ENCODE measurements around the gene ZNF717.
A peak's percentile ranks its signal among the peaks of the same experiment; 100 is the strongest.
"Not testable (repeated sequence)": the region's sequence is repeated elsewhere in the genome, so short reads cannot be mapped to it uniquely, and the experiment has no call there.

ZNF717 gene

DNA sequence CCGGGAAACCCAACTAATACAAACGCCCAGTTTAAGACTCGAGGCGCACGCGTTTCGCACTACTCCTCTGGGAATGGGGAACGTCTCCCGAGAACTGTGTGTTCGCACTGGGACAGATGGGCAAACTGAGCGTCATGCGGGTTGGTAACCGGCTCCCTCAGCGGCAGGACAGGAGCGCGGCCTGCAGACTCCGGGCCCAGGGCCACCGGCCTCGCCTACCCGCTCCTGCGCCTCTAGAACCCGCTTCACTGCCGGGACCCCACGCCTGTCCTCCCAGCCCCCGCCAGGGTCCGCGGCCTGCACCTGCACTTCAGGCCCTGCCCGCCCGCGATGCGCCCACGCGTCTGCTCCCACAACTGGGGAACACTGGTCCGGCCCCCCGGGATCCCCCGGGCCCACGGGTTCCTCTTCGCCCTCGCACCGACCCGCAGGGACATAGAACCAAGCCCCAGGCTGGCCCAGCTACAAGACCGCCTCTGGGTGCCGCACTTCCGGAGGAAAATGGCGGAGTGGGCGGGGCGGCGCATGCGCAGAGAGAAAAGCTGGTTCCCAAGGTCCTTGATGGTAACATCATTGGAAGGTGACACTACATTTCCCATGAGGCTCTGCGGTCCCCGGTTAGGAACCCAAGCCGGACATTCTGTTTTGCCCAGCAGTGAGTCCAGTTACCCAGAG is at the start of gene ZNF717:
TSS of gene ZNF717 (minus strand) at position 469 of the 675 bp plus-strand sequence. CDS start 2,187 bp downstream, outside the sequence.
- DNase-seq: peak; percentile 91

DNA sequence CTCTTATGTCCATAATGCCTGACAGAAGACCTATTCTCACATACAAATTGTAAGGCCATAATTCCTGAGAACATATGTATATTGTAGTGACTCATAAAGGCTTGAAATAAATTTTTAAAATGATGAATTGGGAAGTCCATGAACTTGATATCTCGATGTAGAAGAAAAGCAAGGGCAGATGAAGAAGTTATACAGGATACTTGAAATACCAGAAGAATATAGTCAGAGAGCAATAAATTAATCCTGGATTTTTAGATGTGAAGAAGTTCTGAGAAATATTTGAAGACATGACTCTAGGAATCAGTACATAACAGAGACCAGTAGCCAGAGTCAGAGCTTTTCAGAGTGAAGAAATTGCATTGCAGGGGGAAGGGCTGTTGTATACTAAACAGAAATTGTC is 45.7 kb upstream of the ZNF717 start:
- not testable (repeated sequence) for DNase-seq

GRCh38 chr3:75818019-75818418 is 32.7 kb upstream of the ZNF717 start:
- DNase-seq: not testable (repeated sequence)

DNA sequence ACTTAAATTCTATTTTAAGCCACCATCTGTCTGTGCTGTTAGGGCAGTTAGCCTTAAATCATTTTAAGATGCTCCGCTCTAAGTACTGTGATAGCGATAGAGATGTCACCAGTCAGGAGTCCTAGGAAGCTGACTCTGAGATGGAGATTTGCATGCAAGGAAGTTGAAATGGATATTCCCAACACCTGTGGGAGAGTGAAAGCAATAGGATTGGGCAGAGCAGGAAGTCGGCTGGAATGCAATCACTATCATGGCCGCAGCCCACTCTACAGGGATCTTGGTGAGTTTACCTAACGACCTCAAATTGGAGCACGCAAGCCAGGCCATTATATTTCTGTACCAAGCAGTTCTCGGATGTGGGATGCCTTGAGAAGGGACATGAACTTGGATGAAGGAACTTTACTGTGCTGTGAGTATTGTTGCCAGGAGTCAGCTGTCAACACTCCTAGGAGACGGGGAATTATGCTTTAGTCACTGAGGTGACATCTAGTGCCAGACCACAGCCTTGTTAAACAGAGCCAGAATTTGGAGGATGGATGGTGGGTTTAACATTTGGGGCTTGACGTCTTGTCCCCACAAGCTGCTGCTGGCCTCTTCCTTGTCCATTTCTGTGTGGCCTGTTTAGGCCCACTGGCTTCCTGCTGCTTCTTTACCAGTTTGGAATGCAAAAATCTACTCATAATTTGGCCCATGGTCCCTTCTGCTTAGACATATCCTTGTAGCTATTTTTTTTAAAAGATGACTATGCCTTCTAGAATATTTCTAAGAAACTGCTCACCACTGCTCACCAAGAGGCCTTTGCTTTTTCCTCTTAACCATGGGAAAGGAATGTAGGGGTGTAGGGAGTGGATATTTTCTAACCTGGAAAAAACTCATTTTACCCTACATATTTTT is 31.2 kb upstream of the ZNF717 start:
- not testable (repeated sequence) for DNase-seq

DNA sequence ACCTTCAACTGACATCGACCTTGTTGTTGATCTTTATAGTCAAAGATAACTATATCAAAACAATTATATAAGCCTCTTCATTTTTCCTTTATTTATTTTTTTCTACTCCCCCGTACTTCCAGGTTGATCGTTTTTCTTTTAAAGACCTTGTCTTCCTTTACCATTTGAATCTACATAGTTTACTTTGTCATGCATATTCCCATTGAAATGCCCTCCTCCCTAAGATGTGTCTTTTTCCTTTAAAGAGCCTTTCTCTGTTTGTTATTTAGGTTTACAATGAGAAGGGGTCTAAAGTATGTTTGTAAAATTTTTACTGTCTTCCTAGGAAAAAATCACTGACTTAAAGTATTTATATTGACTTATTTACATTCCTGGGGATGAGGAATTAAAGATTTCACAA is 29.4 kb upstream of the ZNF717 start:
- no peak for DNase-seq

DNA sequence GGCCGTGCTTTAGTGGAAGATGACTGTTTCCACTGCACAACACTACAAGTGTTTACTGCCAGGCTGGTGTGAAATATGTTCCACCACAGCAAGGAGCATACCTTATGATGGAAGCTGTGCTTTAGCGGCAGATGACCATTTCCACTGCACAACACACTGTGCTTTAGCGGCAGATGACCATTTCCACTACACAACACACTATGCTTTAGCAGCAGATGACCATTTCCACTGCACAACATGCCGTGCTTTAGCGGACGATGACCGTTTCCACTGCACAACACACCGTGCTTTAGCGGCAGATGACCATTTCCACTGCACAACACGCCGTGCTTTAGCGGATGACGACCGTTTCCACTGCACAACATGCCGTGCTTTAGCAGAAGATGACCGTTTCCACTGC is 2.8 kb downstream of the ZNF717 start:
- DNase-seq: no peak

- DNase-seq: peak; percentile 67
Observed at GRCh38 chr3:75781079-75781745, 4.1 kb downstream of the ZNF717 start.

DNA sequence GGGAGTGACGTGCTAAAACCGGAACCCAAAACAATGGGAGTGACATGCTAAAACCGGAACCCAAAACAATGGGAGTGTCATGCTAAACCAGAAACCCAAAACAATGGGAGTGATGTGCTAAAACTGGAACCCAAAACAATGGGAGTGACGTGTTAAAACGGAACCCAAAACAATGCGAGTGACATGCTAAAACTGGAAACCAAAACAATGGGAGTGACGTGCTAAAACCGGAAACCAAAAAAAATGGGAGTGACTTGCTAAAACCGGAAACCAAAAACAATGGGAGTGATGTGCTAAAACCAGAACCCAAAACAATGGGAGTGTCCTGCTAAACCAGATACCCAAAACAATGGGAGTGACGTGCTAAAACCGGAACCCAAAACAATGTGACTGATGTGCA is 7.6 kb downstream of the ZNF717 start:
- DNase-seq: not testable (repeated sequence)

GRCh38 chr3:75771631-75772030 is 13.7 kb downstream of the ZNF717 start:
- DNase-seq: not testable (repeated sequence)

DNA sequence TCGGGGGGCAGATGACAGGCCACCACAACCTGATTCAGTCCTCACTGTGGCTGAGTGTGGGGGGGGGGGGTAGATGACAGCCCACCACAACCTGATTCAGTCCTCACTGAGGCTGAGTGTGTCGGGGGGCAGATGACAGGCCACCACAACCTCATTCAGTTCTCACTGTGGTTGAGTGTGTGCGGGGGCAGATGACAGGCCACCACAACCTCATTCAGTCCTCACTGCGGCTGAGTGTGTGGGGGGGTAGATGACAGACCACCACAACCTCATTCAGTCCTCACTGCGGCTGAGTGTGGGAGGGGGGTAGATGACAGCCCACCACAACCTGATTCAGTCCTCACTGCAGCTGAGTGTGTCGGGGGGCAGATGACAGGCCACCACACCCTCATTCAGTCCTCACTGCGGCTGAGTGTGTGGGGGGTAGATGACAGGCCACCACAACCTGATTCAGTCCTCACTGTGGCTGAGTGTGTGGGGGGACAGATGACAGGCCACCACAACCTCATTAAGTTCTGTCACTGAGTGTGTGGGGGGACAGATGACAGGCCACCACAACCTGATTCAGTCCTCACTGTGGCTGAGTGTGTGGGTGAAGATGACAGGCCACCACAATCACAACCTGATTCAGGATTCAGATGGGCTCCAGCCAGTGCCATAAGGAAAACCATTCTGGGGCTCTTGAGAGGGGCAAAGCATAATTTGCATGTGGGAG is 16.9 kb downstream of the ZNF717 start:
- DNase-seq: no peak

- no peak for DNase-seq
Observed at GRCh38 chr3:75737831-75738493, 47.4 kb downstream of the ZNF717 start.

DNA sequence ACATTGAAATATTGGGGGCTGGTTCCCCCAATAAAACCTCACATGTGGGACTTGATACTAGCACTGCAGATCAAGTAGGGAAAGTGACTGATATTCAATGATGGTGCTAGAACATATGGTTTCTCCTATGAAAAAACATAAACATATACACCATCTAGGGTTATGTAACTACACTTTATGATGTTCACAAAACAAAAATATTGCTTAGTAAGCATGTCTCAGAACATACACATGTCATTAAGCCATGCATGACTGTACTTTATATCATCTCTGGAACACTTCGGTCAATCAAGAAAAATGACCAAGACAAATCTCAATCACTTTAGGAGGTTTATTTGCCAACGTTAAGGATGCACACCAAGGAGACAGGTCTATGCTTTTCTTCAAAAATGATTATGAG is 57.4 kb downstream of the ZNF717 start:
- no peak for DNase-seq

DNA sequence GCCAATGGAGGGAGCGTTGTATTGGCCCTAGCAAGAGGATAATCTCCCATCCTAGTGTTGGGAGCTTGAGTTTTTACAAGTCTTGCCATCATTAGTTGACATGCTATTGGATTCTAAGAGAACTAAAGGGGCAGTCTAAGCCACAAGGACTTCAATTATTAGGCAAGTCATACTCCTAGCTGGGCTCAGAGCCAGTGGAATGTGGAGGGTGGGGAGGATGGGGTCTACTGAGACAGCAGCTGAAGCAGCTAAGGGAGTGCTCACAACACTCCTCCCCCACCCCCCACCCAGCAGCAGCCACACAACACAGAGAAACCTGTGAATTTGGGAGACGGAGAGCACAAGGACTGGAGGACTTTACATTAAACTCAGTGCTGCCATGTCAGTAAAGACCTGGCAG is 93.3 kb downstream of the ZNF717 start:
- no peak for DNase-seq

DNA sequence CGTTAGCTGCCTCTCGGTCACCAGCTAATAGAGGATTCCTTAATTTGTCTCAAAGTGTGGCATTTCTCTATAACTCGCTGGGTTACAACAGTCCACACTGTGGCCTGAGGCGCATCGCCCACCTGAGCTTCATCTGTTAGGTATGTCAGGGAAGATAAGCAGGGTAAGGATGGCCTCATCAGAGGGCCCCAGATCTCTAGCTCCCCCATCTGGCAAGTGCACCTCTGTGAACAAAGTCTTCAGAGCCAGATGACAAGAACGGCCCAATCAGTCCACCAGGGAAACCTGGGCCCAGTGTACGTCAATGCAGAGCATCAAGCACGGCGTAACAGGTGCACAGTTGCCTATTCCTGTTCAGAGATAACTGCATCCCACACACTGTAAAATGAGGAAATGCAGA is 98.0 kb downstream of the ZNF717 start:
- no peak for DNase-seq
